ENCODE measurements around the gene P2RX1.

DNA sequence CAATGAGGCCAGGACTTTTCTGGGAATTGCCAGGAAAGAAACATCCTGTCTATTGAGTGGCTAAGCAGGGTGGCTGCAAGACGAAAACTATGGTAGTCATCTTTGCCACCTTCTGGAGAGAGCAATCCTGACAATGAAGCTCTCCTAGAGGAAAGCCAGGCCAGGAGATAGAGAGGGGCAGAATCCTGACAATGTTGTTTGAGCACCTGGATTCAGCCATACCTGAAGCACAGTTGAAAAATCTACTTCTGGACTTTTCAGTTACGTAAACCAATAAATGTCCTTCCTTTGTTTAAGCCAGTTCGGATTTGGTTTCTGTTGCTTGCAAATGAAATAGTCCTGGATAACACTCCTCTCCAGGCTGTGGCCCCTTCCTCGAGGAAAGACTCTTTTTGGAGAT, 9.4 kb downstream of the P2RX1 start:
- TF ChIP-seq, protein P1, sequence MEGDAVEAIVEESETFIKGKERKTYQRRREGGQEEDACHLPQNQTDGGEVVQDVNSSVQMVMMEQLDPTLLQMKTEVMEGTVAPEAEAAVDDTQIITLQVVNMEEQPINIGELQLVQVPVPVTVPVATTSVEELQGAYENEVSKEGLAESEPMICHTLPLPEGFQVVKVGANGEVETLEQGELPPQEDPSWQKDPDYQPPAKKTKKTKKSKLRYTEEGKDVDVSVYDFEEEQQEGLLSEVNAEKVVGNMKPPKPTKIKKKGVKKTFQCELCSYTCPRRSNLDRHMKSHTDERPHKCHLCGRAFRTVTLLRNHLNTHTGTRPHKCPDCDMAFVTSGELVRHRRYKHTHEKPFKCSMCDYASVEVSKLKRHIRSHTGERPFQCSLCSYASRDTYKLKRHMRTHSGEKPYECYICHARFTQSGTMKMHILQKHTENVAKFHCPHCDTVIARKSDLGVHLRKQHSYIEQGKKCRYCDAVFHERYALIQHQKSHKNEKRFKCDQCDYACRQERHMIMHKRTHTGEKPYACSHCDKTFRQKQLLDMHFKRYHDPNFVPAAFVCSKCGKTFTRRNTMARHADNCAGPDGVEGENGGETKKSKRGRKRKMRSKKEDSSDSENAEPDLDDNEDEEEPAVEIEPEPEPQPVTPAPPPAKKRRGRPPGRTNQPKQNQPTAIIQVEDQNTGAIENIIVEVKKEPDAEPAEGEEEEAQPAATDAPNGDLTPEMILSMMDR (IDR thresholded peaks at IDR 0.05) = no peak
- no peak for TF ChIP-seq POLR2AphosphoS5 (IDR thresholded peaks at IDR 0.05; ENCODE audit: insufficient read depth in 1 of 2, low read depth in 1 of 2)
- no peak for TF ChIP-seq POLR2A (IDR thresholded peaks at IDR 0.05)

All from vagina (tissue), 2 donors.